ENCODE data around the gene HECTD4.

HECTD4 gene

DNA sequence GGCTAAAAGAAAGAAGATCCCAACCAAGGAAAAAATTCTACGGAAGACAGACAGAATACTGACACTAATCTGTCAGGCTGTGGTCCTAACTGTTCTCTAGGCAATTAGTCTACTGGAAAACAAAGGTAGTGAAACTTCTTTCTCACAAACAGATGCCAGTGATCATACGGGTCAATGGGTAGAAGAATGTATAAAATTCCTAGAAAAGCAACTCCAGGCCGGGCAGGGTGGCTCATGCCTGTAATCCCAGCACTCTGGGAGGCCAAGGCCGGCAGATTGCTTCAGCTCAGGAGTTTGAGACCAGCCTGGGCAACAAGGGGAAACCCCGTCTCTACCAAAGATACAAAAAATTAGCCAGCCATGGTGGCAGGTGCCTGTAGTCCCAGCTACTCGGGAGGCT is 64.8 kb downstream of the HECTD4 start:
- no peak for DNase-seq

DNA sequence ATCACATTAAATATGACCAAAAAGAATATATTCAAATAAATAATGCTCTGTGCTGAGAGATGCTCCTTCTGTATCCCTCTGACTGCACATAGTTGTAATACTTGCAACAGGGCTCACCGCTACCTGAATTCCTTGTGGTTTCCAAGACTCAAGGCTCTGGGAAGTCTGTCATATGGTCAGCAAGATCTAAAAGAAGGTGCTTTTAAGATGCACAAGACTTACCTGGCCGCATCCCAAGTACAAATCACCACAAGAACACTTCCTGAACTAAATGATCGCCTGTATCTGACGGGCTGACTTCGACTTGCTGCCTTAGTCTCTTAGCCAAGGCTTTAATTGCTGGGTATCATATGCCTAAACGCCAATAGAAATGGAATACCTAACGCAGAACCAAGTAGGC is 67.2 kb downstream of the HECTD4 start:
- DNase-seq, result no peak

DNA sequence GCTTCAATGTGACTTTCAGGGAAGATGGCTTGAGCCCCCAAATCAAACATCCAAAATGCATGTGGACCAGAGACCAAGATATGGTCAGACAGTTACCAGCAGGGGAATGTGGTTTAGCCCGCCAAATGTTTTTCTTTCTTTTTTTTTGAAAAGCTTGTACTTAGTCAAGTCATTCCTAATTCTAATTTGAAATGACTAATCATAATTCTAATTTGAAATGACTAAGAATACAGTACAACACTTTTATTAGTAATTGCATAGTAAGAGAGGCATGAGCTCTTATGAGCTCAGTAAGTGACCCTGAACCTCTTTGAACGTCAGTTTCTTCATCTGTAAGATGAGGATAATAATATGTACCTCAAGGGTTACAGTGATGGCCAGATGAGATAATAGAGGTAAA is 72.4 kb downstream of the HECTD4 start:
- DNase-seq, result no peak

DNA sequence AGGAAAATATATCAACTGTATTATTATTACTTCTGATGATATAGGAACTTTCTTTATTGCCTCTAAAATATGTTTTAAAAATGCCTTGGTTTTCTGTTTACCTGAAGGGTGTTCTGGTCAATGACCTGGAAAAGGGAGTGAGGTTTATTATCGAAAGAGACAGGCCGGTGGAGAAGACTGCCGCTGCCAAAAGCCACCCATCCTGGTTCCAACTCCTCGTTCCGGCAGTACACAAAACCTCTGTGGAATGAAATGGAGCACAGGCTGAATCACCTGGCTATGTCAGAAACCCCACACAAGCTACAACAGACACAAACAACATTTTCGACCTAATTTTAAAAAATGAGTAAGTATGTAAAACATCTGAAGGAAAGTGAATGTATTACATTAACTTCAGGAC is 73.6 kb downstream of the HECTD4 start:
- no peak for DNase-seq

DNA sequence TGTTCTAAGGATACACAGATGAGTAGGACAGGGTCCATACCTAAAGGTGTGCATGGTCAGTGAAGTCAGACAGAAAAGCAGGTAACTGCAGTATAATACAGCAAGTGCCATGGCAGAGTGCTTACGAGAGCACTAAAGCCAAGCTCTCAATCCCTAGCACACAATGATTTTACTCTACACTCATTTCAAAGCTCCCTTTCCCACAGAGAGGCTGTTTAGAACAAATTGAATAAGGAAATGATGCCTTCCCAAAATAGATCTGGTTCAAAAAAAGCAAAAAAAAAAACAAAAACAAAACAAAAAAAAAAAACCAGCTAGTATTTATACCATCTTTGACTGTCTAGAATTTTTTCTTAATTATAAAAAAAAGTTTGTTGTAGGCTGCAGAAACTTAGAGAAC is 74.1 kb downstream of the HECTD4 start:
- no peak for DNase-seq

DNA sequence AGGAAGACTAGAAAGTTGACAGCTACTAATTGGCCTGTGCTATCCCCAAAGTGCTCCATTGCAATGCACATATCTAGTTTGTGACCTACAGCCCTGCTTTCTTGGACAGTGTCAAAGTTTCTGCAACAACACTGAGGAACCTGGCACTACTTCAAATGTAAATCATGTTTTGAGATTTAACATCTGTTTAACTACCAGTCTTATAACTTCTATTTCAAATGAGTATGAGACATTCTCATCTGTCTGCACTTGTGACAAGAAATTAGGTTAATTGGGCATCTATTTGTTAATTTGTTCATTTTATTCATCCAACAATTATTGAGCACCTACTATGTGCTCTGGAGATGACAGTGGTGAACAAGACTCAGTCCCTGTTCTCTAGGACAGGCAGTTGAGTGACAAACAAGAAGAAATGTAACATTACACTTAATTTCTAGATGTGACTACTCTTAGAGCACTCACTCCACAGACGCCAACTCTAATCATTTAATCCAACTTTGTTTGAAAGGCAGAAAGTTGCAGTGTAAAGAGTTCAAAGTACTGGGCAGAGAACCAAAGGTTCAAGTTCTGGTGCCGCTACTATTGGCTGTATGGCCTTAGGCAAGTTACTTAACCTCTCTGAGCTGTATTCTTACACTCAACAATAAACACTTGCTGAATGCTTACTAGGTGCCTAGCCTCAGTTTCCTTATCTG is 74.8 kb downstream of the HECTD4 start:
- DNase-seq, result no peak

DNA sequence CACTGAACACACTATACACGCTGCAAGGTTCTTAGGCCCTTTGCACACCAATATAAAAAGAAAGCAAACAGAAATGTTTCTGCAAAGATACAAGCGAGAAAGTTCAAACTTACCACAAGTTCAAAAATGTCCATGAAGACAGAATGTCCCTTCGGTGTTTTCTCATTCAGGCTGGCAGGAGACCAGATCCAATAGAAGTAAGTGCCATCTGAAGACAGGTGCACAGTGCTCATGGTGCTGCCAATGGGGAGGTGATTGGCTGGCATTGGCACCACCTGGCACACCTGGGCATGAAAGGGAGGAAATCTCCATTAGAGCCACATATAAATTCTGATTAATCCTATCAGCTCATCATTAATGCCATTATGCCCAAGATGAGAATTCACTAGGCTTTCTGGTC is 76.3 kb downstream of the HECTD4 start:
- DNase-seq, result no peak

DNA sequence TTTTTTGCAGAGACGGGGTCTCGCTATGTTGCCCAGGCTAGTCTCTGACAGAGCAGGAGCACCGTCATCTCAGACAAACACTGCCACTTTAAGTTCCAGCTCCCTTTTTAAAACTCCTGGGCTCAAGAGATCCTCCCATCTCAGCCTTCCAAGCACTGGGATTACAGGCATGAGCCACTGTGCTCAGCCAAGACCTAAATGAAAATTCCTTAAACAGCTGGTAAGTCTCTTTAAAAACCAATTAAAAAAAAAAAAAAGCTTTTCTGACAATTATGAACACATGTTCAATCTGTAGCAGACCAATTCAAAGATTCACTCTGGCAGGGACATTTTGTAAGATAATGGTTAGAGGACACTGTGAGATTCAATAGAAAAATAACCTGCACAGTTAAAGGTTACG is 77.8 kb downstream of the HECTD4 start:
- peak; percentile 81 for DNase-seq

DNA sequence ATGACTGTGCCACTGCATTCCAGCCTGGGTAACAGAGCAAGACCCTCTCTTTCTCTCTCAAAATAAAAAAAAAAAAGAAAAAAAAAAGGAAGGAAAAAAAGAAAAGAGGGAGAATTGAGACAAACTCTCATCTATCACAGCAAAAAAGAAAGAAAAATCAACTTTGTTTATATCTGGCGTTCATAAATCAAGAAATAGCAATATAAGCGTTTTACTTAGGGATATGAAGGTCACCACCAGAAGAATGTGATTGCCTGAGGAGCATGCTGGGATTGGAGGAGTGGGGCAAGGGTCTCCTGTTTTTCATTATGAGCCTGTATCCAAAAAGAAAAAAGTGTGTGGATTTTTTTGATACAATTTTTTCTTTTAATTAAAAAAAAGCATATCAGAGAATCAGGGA is 78.4 kb downstream of the HECTD4 start:
- no peak for DNase-seq

DNA sequence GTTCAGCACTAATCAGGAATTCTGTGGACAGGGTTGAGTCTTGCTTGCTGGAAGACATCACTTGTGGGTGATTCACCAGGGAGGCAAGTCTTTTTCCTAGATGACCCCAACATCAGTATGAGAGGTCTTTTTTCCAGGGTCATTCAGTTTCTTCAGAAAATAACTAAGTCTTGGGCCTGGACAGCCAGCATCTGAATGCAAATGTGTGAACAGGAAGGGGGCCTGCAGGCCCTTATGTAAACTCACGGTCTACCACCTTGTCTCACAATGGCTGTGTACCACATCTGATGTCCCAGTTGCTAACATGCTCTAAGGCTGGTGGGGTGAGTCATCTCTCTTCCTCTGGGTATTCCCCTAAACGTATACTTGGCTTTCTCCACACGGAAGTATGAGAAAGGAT is 79.2 kb downstream of the HECTD4 start:
- no peak for DNase-seq

DNA sequence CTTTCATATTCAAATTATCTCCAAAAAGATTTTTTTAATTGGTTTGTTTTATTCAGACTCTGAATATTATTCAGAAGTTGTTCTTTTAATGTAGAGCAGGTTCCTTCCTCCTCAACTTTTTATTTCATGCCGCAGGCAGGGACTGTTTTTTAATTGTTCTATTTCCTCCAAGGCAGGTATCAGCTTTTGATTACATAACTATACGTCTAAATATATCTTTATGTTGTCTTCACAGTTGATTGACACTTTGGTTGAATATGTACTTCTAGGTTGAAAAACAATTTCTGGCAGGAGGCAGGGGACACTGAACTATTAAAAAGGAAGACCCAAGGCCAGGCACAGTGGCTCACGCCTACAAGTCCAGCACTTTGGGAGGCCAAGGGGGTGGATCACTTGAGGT is 82.5 kb downstream of the HECTD4 start:
- no peak for DNase-seq

DNA sequence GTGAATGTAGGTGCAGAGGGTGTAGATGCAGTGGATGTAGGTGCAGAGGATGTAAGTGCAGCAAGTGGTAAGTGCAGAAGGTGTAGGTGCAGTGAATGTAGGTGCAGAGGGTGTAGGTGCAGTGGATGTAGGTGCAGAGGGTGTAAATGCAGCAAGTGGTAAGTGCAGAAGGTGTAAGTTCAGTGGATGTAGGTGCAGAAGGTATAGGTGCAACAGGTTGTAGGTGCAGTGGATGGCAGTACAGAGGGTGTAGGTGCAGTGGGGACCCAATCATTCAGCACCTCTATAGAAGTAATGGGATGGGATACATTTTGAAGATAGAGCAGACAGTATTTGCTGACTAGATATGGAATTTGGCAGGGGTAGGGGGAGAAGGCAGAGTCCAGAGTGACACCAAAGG is 85.0 kb downstream of the HECTD4 start:
- no peak for DNase-seq

DNA sequence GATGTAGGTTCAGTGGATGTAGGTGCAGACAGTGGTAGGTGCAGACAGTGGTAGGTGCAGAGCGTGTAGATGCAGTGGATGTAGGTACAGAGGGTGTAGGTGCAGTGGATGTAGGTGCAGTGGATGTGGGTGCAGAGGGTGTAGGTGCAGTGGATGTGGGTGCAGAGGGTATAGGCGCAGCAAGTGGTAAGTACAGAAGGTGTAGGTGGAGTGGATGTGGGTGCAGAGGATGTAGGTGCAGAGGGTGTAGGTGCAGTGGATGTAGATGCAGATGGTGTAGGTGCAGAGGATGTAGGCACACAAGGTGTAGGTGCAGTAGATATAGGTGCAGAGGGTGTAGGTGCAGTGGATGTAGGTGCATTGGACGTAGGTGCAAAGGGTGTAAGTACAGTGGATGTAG is 86.0 kb downstream of the HECTD4 start:
- no peak for DNase-seq

DNA sequence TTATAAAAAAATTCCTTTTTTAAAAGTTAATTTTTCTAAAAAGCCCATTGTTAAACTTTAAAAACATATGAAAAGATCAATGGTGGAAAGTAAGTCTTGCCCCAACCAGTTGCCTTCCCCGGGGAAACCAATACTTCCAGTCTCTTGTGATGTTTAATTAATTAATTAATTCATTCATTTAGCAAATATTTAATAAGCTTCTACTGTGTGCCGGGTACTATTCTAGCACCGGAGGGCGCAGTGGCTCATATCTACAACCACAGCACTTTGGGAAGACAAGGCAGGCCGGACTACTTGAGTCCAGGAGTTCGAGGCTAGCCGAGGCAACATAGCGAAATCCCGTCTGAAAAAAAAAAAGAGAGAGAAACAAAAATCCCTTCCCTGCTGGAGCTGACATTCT is 87.4 kb downstream of the HECTD4 start:
- DNase-seq, result no peak

DNA sequence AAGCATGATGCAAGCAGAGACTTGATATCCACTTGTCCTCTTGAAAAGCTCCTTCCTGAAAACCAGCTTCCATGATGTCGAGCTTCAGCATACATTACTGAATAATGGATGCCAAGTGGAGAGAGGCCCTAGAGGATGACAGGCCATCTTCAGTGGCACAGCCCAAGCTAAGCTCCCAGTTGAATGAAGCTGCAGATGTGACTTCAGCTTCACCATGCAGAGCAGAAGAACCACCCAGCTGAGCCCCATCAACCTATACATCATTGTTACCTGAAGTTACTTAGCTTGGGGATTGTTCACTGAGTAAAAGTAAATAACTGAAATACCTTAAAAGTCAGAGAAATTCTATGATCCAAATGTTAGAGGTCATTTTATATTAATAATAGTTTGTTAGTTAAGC is 93.6 kb downstream of the HECTD4 start:
- DNase-seq, result no peak

DNA sequence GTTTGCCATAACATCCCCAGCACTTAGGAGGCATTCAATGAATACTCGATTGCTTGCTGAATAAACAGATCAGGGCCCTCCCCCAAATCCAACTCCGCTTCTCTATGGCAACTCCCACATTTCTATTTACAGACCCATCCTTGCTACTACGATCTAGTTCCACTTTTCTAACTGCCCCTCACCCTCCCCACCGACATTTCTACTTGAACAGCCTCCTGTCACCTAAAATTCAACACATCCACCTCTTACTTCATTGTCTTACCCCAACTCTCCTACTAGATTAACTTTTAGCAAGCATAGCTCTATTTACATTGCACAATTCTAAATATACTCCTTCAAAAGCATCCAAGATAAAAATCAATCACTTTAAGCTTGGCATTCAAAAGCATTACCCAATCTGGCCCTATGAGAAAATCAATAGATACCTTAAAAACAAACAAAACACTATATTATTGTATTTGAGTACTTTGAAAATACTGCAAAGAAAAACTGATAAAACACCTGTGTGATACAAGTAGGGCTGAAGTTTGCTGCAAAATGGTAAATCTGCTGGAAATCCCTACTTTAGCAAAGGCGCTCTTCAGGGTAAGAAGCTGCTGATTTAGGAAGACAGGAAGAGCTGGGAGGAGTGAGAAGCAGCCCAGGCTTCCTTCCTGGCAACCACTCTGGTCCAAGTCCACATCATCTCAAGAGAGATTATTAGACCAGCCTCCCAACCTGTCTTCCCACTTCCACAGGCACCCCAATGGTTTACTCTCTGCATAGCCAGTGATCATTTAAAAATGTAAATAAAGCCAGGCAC is 96.4 kb downstream of the HECTD4 start:
- DNase-seq, result no peak

DNA sequence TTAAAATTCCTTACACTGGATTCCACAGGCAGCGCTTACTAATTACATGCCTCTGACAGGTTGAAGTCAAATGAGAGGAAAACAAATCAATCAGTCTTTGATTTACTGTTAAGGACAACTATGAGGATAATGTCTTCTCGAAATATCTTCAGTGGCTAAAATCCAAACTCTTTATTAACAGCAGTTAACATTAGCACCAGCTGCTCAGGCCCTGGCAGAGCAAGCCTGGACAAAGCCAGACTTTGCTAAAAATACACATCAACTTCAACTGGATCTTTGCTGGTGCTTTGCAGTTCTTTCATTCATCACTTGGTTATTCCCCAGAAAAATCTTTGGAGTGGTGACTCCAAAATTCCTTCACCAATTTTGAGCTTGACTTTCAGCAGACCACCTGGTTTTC is 98.7 kb downstream of the HECTD4 start:
- DNase-seq, result no peak

DNA sequence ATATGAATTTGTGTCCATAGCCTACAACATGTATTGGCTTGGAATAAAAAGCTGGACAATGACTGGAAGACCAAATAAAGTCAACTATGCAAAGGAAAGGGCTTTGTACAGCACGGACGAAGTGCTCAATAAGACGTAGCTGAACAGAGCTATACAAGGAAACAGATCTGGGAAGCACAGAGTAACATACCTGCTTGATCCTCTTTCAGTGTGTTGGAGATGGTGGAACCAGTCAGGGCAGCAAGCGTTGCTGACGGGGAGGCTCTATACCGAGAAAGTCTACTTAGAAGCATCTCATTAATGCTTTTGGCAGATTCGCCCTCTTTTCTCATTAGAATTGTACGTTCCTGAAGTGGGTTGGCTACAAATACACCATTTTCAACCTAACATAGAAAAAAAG is 99.3 kb downstream of the HECTD4 start:
- no peak for DNase-seq

DNA sequence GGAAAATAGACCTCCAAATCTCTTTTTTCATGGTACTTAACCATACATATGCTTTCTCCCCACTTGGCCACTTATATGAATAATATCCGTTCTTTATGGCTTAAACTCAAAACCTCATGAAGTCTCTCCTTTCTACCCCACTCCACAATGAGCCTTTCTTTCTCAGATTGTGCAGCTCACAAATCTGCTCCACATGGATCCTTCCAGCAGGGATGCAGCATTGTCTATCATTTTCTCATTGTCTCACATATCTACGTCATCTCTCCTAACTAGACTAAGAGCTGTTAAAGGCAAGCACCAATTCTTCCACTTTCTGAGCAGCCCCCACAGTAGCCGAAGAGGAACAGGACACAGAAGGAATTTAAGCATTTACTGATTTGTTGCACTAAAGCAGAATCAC is 106.4 kb downstream of the HECTD4 start:
- DNase-seq, result no peak

DNA sequence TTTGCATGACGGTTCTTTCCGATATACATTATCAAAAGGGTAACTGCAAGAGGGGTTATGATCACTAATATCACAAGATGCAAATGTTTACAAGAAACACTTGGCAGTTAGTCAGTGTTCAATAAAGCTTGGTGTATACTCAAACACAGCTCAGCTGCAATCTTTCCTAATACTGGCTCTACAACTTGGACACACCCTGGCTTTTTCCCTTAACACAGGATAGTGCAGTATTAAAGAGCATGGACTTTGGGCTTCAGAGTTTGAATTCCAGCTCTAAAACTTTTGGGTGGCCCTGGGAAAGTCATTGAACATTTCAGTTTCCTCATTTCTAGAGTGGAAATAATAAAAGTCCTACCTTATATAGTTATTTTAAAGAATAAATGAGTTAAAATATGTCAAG is 107.0 kb downstream of the HECTD4 start:
- DNase-seq, result no peak

DNA sequence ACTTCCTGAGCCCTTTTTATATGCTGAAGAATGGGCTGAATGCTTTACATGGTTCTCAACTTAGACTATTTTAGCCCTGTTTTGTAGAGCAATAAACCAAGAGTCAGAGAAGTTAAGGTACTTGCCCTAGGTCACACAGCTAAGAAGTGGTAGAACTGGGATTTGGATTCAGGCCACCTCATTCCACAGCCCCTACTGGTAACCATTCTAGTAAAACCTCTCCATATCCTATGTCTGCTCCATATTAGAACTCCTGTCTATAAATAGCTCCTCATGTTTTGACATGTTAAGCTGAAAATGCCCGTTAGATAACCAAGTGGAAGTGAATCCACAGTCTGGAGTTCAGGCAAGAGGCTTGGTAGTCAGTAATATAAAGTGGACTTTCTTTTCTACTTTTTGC is 111.6 kb downstream of the HECTD4 start:
- DNase-seq, result no peak

DNA sequence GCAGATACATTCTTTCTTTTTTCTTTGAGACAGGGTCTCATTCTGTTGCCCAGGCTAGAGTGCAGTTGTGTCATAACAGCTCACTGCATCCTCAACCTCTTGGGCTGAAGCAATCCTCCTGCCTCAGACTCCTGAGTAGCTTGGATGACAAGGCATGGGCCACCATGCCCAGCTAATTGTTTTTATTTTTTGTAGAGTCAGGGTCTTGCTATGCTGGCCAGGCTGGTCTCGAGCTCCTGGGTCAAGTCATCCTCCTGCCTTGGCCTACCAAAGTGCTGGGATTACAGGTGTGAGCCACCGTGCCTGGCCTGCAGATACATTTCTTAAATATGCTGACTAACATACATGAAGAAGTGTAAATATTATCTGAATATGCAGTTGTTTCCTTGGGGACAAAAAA is 115.8 kb downstream of the HECTD4 start:
- DNase-seq, result no peak

DNA sequence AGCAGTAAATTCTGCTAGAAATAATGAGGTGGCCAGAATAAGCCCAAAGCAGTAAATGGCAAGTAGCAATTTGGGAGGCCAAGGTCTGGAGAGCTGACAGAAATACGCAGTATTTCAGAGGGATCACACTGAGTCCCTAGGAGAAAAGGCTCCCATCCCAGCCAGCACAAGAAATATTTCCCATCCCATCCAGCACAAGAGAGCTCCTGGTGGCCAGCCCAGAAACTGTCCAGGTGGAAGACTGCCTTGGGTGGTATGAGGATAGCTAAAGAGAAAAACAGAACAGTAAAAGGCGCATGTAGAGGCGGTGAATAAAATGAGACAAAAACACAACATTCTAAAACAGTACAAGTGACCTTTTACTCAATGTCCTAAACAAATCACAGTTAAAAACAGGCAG is 120.7 kb downstream of the HECTD4 start:
- DNase-seq, result no peak

DNA sequence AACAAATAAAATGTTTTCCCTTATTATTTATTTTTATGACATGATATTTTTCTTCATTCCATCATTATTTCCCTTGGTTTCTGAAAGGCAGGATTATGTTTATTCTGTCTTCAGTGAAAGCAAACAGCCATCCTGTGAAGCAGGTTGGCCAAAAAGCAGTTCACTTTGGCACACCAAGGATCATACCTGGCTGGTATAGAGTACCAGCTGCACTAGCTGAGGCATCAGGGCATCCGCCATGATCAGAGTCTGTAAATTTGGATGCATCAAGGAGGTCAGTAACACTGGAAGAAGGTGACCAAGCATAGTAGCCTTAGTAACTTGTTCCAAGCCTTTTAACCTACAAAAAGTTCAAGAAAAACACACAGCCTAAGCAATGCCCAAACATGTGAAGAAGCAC is 123.3 kb downstream of the HECTD4 start:
- no peak for DNase-seq

DNA sequence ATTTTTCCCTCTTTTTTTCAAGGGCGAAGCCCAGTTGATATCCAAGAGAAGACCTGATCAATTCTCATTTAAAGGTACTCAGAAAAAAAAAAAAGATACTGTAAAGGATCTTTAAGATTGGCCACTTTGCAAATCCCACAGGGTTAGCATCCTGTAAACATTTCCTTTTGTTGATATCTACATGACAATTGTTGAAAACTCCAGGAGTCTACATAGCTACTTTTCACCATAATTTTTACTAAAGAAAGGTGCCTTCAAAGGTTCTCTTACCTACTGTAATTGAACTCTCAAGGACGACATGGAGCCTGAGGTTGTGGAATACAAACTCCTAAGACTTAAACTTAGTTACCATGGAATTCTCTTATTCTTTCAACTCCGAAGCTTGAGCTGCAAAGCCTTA is 125.5 kb downstream of the HECTD4 start:
- DNase-seq, result no peak
